GM21576 (cell line): ENCODE measurements around the gene KRT38.

Experiments used
- ATAC-seq: cut with Tn5 transposase; IDR thresholded peaks from one replicate; pipeline ENCODE4 v1.9.1; 2021; ENCODE audit warnings: mild to moderate bottlenecking, moderate library complexity; ENCODE audit not compliant: unreplicated experiment

Gene KRT38

DNA sequence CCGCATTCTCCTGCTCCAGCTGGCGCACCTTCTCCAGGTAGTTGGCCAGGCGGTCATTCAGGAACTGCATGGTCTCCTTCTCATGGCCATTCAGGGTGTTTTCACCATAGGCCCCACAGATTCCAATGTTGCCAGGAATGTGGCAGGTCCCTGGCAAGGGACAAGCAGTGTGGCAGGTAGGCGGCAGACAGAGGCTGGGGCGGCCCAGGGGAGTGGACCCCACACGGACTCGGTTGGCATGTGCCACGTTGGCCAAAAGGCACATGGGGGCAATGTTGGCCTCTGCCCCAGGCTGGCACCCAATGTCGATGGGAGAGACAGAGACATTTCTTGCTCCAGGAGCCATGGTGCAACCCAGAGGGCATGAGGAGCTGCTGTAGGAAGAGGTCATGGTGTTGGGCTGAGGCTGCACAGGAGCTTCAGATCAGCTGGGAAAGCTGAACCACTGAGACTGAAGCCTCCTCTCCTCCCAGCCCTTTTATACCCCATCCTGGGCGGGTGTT, at the start of gene KRT38:
Gene KRT38 (minus strand): TSS at position 453 of the 503 bp plus-strand sequence. CDS start 62 bp downstream, at position 391.
- ATAC-seq = no peak

DNA sequence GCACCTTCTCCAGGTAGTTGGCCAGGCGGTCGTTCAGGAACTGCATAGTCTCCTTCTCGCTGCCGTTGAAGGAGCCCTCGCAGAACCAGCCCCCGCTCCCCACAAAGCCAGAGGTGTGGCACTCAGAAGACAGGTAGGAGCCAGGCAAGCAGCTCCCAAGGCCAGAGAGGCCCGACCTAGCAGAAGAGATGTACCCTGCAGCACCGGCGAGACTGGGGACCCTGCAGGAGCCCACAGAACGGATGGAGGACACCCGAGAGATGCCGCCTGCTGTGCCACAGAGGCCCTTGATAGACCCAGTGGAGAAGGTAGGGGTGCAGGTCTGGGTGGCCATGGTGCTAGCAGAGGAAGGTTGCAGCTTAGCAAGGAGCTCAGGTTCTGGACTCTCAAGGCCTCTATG, 48.7 kb upstream of the KRT38 start, which contains the start of gene KRT36:
Gene KRT36 (minus strand): TSS at position 380 of the 400 bp plus-strand sequence. CDS start 46 bp downstream, at position 334.
- ATAC-seq = no peak

DNA sequence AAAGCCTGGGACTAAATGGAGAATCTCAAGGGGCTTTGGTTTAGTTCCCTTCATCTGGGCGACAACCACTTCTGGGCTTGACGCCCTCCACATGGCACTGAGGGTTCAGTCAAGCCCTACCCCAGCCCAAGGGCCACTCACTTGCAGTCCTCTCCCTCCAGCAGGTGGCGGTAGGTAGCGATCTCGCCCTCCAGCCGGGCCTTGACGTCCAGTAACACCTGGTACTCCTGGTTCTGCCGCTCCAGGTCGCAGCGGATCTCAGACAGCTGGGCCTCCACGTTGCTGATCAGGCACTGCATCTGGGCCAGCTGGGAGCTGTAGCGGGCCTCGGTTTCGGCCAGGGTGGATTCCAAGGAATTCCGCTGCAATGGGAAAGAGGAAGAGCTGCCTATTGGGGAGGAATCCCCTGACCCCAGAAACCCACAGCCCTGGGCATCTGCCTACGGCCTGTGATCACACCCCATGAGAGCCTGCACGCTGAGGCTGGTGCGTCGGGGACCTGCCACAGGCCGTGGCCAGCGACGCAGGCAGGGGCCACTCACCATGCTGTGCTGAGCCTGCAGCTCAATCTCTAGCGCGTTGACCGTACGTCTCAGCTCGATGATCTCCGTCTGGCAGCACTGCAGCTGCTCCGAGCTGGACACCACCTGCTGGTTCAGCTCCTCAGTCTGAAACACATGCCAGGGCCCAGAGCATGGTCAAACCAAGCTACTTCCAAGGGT, 46.2 kb upstream of the KRT38 start:
- ATAC-seq = no peak

DNA sequence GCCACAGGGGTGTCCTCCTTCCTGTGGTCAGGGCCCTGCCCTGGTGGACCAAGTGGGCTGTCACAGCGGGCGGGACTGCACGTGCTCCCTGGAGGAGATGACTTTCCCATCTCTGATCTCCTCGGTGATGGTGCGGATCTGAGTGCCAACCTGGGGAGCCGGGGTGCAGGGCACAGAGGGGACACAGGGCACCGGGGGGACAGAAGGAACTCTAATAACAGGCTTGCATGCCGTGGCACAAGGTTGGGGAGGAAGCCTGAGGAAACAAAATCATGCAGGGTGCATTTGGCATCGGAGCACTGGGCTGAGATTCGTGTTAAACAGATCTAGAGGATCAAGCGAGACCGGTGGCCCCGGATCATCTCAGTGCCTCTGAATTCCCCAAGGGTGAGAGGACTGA, 45.5 kb upstream of the KRT38 start:
- no peak for ATAC-seq

DNA sequence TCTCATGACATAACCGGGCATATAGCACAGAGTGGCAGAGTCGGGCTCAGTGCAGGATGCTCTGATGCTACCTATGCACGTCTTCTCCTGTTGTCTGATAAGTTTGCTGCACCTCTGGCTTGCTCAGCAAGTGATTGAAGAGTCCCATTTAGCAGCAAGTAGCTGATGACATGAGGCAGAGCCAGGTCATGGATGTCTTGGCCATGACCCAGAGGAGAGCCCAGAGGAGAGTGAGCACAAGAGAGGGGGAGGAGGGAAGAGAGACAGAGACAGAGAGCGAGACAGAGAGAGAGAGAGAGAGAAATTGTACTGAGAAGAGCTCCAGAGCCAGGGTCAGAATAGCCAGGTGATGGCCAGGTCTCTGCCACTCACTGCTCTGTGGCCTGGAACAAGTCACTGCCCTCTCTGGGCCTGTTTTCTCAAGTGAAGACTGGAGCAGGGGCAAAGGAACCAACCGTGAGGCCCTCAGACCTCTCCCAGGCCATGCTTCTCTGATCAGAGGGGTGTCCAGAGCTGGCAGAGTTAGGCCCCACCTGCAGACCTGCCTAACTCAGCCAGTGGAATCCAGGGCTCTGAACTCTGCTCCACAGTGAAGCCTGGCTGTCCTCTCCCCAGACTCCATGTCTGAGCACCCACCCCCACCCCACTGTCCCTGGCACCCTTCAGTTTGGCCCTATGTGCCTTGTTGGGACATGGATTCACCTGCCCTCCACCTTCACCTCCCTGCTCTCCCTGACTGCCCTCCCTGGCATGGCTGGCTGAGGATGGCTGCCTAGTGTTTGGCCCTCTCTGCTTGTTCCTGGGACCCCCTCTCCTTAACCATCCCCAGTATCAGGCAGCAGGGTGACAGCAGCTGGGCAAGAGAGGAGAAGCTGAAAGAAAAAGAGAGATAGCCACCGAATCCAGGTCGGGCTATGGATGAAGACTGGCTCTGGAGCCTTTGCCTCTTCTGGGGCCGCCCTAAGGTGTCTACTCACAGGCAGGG, 44.4 kb upstream of the KRT38 start:
- no peak for ATAC-seq

DNA sequence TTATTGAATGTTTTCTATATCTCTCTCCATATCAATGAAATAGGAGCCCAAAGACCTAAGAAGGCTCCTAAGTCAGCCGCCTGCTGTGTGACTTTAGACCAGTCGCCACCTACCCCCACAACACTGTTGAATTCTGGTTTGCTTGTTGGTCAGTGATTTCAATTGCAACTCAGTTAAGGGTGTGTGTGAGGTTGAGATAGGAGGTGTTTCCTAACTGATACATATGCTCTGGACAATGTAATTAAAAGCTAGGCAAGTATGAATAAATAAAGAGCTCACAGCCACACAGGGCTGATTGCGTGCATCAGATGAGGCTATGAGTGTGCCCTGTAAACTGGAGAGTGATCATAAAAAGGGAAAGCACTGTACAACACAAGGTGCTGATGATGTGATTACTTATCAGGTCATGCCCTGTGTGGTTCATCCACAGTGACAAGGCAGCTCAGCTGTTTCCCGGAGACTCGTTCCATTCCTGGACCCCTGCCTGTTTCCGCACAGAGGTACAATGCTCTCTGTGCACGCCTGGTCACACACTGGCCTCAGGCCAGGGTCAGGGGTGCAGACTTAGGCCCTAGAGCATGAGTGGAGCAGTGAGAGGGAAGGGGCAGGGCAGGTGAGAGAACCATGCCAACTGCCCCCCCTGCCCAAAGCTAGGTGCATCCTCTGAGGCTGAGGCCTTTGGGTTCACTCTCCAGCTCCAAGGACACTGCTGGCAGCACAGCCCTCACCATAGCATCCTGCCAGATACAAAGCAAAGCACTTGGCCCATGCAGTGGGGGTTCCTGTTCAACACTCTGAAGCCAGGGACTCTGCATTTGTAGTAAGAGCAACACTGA, 43.4 kb upstream of the KRT38 start:
- no peak for ATAC-seq

DNA sequence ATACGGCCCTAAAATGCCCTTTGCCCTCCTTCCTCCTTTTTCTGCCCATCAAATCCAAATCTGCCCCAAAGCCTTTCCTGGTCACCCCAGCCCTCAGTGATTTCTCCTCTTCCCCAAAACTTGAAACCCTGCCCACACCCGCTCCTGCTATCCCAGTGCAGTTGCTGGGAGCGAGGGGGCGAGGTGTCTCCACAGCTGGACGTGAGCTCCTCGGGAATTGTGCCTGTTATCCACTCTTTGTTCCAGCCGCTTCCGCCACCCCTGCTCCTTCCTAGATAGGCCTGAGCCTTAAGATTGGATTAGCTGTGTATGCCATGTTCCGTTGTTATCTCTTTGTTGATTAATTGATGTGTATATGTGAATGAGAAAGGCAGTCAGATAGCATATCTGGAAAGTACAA, 42.7 kb upstream of the KRT38 start:
- no peak for ATAC-seq

DNA sequence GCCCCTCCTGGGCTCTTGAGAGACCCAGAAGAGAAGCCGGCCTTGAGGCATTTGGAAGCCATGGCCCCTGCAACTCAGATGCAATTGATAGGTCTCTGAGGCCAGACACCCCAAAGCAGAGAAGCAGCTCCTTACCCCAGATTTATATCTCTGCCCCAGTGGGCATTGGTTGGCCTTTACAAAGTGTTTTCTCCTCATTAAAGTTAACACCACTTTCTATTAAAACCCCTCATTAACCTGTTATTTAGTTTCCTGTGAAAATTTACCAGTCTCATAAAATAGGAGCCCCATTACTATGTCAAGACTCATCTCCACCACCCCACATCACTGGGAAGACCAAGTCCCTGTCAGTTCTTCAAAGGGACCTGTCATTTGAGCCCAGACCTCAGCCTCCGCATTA, 40.3 kb upstream of the KRT38 start, which contains the start of gene KRT35:
Gene KRT35 (minus strand): TSS at position 116 of the 400 bp plus-strand sequence. CDS start 54 bp downstream, at position 62.
- no peak for ATAC-seq

DNA sequence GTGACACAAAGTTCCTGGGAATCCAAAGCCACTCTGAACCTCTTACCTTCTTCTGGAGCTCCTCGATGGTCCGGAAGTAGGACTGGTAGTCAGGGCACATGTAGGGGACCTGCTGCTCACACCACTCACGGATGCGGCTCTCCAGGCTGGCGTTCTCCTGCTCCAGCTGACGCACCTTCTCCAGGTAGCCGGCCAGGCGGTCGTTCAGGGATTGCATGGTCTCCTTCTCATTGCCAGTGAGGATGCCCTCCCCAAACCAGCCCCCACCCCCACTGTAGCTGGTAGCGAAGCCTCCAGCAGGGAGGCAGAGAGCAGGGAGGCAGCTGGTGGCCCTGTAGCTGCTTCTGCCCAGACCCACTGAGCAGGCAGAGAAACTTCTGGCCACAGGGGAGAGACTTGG, 39.8 kb upstream of the KRT38 start:
- ATAC-seq = no peak

DNA sequence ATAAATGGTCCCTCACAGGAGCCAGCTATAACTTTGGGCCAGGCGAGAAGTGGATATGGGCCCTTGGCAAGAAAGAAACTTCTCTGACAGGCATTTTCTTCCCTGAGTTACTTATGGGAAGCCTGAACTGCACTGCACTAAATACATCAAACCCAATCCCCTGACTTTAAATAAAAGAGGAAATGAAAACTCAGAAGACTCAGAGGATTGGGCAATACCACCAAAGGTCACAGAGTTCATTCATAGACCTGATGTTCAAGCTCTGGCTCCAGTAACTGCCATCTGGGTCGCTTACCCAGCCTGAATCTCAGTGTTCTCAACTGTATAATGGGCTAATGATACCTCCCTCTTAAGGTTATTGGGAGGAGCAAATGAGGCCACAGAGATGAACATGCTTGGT, 39.4 kb upstream of the KRT38 start:
- no peak for ATAC-seq

DNA sequence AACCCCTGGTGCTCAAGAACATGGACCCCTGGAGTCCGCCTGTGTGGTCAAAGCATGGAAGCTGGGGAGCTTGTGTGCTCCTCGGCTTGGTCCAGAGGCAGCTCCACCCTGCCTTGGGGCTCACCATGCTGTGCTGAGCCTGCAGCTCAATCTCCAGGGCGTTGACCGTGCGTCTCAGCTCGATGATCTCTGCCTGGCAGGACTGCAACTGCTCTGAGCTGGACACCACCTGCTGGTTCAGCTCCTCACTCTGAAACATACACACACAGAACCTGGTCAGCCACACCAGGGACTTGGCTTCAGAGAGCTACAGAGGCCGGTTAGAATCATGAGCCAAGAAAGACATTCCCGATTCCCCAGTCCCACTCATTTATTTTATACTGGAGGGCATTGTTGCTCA, 37.5 kb upstream of the KRT38 start:
- ATAC-seq = no peak

DNA sequence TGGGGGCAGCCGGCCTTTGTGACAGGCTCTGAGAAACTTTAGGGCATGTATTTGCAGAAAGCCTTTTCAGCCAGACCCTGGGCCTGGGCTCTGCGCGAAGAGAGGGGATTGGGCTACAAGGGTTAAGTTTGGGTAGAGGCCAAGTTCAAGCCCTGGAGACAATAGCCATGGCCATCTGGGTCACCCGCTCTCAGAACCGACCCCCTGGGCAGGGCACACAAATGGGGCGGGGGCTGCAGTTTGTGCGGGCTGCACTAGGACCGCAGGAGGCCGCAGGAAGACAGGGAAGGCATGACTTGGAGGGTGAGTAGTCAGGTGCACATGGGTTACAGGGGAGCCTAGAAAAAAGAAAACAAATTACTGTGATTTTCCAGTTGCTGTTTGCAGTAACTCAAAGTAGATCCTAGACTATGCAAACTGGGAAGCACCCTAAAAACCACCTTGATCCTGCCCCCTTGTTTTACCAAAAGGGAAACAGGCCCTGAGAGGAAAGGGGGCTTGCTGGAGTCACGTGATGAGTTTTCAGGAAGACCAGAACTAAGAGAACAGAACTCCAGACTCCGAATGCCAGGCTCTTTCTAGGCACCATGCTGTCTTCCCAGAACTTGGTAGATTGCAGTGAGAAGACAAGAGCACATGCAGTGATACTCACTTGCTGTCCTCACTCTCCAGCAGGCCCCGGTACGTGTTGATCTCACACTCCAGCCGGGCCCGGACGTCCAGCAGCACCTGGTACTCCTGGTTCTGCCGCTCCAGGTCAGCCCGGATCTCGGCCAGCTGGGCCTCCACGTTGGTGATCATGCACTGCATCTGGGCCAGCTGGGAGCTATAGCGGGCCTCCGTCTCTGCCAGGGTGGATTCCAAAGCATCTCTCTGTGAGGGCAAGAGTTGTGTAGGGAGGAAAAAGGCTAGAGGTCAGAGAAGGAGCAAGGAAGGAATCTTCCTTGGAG, 36.4 kb upstream of the KRT38 start:
- ATAC-seq = no peak

DNA sequence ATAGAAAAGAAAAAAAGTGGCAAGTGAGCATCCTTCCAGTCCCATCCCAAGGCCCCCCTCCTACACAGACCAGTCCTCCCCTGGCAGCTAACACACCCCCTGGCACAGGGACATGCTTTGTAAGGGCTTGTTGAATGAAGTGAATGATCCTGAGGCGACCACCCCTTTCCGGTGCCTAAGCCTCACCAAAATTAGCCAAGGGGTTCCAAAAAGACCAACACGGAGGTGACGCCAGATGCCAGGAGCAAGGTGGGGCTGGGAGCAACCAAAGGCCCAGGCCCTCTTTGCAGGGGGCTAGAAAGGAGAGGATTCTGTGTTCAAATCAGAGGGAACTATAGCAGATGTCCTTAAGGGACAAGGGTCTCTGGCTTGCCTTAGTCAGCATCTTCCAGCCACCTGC, 34.6 kb upstream of the KRT38 start:
- no peak for ATAC-seq

DNA sequence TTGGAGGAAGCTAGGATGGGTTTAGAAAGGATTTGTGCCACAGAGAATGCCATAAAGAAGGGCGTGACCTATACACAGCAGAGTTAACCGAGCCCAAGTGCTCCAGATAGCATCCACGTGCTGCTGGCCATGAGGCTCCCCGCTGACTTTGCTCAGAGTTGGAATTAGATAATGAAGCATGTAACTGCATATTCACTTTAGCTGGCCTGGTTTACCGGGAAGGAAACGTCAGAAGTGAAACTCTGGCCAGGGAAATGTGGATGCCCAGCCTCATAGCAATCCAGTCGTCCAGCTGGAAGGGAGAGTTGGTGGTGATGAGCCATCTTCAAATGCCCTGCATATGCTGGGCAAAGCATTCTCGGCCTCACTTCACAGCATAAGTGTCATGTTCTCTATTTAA, 34.1 kb upstream of the KRT38 start:
- no peak for ATAC-seq

DNA sequence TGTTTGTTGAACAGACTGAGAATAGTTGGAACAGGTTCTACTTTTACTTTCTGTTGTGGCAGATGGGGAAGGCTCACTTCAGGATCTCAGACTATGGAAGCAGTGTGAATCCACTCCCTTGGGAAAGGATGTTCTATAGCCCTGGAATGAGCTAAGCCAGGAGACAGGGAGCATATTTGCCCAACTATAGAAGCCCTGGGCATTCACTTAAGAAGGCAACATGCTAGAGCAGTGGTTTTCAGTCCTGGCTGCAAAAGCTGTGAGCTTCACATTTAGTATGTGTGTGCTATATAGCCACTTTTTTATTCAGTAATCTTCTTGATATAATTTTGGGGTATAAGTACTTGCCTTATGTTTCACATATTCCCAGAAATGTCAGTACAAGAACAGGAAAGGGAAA, 27.6 kb upstream of the KRT38 start:
- ATAC-seq = no peak

DNA sequence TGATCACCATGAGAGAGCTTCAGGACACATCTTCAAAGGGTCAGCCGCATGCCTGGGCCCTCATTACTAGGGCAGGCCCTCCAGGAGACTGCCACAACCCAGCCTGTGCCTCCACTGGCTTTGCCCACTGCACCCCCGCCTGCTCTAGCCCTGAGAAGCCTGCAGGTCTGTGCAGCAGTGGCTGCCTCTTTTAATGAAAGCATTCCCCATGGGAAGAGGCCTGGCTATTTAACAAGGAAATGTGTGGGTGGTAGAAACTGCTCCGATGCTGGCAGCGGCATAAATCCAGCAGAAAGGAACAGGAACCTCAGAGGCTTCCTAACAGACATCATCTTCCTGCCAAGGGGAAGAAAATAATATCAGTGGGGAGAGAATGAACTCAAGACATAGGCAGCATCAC, 26.8 kb upstream of the KRT38 start:
- no peak for ATAC-seq

DNA sequence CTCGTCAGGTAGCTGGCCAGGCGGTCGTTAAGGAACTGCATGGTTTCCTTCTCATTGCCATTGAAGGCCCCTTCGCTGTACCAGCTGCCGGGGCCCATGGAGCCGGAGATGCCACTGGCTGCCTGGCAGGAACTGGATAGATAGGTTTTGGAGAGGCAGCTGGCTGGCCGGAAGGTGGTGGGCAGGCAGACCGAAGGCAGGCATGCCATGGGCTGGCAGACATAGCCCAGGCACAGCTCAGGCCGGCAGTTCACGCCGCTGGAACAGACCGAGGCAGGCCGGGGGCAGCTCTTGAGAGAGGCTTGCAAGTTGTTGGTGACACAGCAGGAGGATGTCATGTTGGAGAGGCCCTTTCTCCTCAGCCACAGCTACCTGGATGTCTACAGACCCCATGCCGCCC, 26.2 kb upstream of the KRT38 start, which contains the start of gene KRT32:
Gene KRT32 (minus strand): TSS at position 399 of the 400 bp plus-strand sequence. CDS start 61 bp downstream, at position 338.
- ATAC-seq = no peak

DNA sequence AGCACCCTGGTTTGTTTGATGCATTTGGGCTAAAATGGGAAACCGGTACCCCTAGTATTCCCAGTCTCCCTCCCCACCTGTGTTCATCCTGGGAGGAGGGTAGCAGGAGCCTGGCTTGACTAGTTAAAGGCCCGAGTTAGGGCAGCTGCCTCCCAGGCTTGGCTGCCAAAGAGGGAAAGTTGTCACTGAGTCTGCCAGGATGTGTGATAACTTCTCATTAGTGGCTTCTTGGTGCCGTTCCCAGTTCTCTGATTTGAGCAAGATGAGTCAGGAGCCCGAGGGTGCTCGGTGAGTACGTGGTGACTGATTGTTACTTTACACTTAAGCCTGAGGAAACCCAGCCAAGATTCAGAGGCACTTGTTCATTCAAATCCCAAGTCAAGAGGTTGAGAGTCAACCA, 23.9 kb upstream of the KRT38 start:
- no peak for ATAC-seq

DNA sequence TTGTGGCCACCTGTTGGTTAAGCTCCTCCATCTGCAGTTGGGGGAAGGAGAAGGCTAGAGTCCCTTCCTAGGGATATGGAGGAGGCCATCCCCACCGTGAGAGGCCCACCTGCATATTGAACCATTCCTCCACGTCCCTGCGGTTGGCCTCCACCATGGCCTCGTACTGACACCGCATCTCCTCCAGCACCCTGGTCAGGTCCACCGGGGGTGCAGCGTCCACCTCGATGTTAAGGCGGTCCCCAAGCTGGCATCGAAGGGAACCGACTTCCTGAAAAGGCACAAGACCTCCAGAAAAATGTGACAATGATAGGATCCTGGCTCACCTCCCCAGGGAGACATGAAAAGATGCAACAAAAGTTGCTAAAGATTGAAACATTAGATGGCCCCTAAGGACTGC, 23.4 kb upstream of the KRT38 start:
- ATAC-seq = no peak
